NCI-H748 (cell line): ENCODE results near the gene SPOCK2.
A peak's percentile ranks its signal among the peaks of the same experiment; 100 is the strongest.
"Not testable (repeated sequence)": the region's sequence is repeated elsewhere in the genome, so short reads cannot be mapped to it uniquely, and the experiment has no call there.

Experiments
- DNase-seq: peaks from one replicate; lab custom pipeline; 2025; ENCODE audit not compliant: unreplicated experiment; lab: John Stamatoyannopoulos, UW

Gene SPOCK2, protein sequence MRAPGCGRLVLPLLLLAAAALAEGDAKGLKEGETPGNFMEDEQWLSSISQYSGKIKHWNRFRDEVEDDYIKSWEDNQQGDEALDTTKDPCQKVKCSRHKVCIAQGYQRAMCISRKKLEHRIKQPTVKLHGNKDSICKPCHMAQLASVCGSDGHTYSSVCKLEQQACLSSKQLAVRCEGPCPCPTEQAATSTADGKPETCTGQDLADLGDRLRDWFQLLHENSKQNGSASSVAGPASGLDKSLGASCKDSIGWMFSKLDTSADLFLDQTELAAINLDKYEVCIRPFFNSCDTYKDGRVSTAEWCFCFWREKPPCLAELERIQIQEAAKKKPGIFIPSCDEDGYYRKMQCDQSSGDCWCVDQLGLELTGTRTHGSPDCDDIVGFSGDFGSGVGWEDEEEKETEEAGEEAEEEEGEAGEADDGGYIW

DNA sequence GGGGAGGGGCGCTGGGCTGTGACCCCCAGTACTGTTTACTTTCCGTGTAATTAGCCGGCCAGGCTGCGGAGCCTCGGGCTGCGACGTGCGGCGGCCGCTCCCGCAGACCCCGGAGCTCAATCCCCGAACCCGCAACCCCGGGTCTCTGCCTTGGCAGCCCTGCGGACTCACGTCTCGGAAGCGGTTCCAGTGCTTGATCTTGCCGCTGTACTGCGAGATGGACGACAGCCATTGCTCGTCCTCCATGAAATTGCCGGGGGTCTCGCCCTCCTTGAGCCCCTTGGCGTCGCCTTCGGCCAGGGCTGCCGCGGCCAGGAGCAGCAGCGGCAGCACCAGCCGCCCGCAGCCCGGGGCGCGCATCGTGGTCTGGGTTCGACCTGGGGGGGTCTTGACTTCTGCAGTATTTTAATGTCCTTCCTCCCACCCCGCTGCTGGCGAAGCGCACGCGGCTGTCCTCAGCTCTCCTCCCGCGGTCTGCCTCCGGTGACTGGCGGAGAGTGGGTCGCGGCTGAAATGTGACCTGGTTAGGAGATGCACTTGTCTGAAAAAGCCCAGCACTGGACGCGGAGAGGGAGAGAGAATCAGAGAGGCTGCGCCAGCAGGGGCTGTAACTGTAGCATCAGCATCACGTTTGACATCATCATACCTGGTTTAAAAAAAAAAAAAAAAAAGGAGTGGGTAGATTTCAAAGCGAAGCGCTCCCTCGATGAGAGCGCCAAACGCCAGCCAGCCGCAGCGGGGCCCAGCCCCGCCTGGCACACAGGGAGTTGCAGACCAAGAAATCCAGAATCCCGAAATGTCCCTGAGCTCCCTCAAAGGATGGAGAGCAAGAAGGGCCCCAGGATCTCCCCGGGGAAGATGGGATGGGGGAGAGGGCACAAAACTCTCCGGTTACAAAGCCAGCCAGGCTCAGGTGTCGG is at the start of gene SPOCK2:
Gene SPOCK2 (minus strand): TSS at position 583 of the 920 bp plus-strand sequence. CDS start 223 bp downstream, at position 360.
- peak; percentile 58 for DNase-seq

DNA sequence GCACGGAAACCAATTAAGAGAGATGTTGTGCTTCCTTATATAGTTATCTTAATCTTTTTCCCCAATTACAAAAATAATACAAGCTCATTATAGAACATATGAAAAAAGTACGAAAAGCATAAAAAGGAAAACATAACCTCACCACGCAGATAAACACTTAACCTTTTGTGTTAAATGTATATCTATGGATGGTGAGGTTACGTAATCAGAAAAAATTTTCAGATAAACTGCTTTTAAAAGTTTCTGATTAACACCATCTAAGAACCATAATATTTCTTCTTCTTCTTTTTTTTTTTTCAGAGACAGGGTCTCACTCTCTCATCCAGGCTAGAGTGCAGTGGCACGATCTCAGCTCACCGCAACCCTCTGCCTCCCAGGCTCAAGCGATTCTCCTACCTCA is 49.2 kb upstream of the SPOCK2 start:
- DNase-seq: no peak

DNA sequence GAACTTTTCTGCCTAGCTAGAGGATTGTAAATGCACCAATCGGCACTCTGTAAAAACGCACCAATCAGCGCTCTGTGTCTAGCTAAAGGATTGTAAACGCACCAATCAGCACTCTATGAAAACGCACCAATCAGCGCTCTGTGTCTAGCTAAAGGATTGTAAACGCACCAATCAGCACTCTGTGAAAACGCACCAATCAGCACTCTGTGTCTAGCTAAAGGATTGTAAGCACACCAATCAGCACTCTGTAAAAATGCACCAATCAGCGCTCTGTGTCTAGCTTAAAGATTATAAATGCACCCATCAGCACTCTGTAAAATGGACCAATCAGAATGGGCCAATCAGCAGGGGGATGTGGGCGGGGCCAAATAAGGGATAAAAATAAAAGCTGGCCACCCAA is 47.9 kb upstream of the SPOCK2 start:
- DNase-seq: not testable (repeated sequence)

DNA sequence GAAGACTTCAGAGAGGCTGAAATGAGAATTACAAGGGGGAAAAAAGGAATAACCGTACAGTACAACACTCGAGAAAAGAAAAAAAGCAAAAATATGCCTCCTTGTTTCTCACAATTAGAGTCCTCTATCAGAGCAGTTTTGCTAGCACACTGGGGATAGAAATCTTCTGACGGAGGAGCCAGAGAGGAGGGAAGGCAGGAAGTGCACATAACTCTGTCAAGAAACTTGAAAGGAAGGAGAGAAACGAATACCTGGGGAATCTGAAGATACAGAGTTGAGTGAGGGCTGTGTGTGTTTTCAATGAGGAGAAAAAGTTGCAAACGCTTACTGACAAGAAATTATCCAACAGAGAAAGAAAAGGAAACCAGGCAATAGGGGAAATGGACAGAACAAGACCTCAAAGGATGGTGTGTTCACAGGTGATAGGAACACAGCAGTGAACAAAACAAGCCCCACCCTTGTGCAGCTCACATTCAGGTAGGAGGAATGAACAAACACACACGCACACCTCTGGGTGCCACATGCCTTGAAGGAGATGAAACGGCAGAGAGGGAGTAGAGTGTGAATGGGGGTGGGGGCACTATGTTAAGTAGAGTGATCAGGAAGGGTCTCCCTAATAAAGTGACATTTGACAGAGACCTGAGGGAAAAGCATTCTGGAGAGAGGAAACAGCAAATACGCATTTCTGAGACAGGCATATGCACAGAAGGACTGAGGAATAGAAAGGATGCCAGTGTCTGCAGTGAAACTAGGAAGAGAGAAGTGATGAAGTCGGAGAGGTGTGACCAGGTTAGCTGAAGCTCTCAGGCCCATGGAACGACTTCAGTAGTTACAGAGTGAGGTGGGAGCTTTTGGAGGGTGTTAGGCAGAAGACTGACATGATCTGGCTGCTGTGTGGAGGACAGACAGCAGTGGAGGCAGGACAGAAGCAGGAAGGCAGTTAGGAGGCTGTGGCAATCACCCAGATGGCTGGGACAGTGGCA is 46.7 kb upstream of the SPOCK2 start:
- DNase-seq: no peak

DNA sequence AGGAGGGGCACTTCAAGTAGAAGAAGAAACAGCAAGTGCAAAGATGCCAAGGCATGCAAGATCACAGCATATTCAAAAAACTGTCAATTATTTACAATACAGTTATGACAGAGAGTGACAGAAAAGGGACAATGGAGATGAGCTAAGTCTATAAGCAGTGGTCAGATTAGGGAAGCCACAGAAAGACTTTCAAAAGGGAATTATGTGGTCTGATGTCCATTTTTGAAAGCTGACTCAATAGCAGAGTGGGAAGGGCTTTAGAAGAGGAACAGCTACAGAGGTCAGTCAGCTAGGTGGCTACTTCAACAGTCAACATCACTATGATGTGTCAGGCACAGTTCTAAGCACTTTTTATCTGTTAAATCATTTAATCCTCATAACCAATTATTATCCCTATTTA is 45.2 kb upstream of the SPOCK2 start:
- no peak for DNase-seq

DNA sequence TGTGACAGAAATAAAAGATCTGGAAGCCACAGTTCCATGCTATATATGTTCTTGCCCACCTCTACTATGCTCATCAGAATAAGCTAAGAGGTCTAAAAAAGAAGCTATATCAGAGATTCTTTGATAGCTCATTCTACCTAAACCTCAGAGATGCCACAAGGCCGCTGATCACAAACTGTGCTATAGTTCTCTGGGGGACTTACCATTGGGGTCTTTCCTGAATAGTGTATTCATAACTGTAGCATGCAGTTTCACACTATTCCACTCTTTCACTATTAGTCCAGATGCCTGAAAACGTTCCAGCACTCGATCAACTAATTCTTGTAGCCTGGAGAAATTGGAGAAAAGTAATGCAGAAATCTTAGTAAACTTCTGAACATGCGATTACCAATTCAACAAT is 44.5 kb upstream of the SPOCK2 start:
- no peak for DNase-seq

DNA sequence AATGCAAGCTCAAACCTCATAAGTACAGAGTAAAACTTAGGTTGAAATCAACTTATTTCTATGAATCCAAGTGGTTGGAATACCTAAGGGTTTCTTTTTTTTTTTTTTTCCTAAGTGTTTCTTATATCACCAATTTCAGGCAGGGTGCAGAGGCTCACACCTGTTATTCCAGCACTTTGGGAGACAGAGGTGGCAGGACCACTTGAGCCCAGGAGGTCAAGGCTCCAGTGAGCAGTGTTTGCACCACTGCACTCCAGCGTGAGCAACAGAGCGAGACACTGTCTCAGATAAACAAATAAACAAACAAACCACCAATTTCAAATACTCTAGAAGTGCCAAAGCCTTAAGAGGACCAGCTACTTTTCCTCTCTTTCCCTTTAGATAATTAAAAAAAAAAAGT is 39.2 kb upstream of the SPOCK2 start:
- DNase-seq: no peak

DNA sequence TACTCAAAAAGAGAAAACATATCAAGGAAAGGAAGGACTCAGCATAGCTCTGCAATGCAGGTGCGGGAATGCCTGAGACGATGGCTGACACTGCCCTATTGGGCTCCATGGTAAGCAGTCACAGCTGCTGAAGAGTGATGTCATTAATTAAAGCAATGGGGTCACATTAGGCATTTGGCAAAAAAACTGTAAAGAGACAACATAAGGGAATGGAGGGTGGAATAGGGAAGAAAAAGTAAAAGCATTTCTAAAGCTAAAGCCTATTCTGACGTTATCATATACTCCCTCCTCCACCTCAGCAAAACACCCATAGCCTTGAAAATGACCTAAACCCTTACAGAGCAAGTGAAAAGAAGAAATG is 38.5 kb upstream of the SPOCK2 start:
- DNase-seq: no peak

DNA sequence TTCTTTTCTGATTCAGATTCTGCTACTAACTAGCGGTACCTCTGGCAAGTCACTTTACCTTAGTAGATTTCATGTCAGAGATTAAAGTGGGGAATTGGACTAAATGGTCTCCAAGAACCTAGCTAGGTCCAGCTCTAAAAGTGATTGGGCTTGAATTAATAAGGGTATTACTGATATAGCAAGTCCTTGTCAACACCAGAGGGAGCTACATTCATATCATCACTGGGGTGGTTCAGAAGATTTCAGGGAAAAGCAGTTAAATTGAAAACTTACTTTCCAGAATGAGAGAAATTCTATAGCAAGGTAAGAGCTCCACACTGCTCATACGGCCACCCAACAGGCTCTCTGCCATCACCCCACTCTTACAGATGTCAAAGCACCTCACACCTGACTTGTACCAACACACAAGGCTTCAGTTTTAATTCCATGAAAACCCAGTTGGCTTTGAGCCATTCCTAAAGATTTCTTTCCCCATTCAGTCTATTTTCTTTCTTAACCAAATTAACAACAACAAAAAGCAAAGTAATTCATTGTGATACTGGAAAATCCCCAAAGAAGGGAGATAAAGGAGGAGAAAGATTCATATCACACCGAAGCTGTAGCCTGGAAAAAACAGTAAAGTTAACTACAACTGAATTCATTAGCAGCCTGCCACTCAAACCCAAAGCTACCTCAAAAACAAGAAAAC is 38.0 kb upstream of the SPOCK2 start:
- DNase-seq: peak; percentile 22

DNA sequence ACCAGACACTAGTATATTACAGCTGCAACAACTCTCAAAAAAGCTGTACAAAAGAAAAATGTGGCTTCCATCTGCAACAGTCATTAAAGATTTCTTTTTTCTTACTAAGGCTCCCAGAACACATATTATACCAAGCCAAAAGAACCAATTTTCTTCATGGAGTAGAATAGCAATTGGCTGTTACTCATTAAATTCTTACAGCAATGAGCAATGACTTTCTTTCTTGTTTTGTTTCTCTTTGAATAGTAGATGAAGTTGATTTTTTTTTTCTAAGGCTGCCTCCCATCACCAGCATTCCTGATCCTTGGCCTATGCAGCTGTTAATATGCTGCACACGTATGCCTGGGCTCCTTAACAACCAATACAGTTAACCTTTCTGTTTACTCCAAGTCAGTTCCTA is 36.6 kb upstream of the SPOCK2 start:
- no peak for DNase-seq

DNA sequence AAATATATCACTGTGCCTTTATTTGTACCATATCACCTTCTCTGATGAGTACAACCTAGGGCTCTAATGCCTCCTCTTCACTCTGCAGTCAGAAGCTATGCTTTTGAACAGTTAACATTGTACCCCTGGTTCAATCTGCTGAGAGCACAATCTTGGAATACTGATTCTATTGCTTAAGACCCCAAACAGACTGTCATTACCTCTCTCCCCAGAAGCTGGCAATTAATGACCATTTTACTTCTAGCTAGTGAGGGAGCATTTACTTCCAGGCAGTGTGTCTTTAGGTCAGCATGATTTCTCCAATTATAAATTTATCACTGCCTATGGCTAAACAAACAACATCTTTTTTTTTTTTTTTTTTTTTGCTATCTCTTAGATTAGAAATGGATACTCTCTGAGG is 36.0 kb upstream of the SPOCK2 start:
- DNase-seq: no peak

DNA sequence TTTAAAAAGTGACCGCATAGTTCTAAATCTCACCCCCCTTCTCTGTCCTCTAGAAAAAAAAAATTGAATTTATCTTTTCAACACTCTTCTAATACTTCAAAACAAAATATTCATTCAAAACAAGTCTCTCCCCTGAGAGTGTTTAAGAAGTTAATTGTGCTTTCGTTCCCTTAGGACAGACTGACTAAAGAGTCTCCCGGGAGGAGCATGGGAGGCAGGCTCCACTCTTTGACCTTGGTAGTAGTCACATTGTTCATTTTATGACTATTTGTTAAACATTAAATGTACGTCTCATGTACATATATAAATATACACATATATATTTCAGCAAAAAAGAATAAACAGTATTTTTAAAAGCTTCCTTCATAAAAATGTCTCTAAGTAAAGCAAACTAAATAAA is 35.3 kb upstream of the SPOCK2 start:
- DNase-seq: no peak

DNA sequence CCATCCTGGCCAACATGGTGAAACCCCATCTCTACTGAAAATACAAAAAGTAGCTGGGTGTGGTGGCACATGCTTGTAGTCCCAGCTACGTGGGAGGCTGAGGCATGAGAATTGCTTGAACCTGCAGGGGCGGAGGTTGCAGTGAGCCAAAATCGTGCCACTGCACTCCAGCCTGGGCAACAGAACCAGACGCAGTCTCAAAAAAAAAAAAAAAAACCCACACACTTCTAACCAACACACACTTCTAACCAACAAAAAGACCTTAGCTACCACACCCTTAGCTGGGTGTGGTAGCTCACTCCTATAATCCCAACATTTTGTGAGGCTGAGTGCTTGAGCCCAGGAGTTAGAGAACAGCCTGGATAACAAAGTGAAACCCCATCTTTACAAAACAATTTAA is 33.9 kb upstream of the SPOCK2 start:
- DNase-seq: no peak

DNA sequence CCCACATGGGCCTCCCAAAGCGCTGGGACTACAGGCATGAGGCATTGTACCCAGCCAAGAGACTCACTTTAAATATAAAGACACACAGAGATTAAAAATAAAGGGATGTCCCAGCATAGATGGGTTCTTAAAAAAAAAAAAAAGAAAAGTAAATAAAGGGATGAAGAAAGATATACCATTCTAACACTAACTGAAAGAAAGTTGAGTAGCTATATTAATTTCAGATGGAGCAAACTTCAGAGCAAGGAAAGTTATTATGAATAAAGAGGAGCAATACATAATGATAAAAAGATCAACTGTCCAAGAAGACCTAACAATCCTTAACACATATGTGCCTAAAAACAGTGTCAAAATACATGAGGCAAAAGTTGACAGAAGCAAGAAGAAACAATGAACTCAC is 33.0 kb upstream of the SPOCK2 start:
- DNase-seq: no peak

DNA sequence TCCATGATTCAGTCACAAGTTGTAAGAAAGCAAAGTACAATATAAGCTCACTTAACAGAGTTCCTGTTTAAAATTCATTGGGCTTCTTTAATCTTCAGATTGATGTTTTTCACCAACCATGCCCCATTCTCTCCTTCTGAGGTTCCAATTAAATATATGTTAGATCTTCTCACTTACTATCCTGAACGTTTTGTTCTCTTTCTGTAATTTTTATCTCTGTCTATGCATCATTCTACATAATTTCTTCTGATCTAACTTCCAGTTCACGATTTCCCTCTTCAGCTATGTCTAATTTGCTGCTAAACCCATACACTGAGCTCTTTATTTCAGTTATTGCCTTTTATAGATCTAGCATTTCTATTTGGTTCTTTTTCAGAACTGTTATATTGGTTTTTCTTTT is 28.0 kb upstream of the SPOCK2 start:
- DNase-seq: no peak

DNA sequence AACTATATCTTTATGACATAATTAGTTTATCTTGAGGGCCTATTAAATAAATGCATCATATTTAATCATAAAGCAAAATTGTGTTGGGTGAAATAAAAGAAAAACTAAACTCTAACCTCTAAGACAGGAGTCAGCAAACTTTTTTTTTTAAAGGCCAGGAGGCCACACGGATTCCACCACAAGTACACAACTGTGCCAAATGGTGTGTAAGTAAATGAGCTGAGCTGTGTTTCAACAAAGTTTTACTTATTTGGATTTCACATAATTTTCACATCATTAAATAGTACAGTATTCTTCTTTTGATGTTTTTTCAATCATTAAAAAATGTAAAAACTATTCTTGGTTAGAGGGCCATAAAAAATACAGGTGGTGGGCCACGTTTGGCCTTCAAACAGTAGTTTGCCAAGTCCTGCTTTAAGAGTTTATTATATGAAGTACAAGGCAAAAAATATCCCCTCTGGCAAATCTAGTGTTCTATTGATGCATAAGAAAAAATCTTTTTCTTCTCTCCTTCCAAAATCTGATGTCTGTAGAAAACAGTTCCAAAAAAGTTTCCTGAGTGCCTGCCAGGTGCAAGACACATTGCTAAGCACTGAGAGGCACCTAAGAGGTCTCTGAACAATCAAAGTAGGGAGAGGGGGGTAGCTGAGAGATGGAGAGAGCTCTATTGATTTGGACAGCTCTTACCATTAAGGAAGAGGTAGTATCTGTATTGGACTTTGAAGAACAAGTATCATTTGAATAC is 26.5 kb upstream of the SPOCK2 start:
- DNase-seq: no peak

DNA sequence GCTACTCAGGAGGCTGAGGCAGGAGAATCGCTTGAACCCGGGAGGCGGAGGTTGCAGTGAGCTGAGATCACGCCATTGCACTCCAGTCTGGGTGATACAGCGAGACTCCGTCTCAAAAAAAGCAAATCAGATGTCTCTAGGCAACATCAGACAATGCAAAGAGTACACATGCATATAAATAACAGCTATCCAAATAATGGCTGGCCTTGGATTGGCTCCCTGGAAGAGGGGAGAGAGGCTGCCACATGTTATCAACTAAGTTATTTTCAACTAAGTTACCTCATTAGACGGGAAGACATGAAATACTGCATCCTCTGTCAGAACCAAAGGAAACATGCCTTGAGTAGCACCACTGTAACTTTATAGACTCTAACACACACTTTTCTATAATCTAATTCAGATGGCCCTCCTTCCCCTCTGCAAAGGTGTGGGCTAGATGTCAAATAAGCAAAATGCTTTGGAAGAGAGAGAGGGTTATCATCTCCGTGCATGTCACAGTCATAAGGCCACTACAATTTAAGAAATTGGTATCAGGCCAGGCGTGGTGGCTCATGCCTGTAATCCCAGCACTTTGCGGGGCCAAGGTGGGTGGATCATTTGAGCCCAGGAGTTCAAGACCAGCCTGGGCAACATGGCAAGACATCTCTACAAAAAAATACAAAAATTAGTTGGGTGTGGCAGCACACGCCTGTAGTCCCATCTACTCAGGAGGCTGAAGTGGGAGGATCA is 22.5 kb upstream of the SPOCK2 start:
- DNase-seq: no peak

DNA sequence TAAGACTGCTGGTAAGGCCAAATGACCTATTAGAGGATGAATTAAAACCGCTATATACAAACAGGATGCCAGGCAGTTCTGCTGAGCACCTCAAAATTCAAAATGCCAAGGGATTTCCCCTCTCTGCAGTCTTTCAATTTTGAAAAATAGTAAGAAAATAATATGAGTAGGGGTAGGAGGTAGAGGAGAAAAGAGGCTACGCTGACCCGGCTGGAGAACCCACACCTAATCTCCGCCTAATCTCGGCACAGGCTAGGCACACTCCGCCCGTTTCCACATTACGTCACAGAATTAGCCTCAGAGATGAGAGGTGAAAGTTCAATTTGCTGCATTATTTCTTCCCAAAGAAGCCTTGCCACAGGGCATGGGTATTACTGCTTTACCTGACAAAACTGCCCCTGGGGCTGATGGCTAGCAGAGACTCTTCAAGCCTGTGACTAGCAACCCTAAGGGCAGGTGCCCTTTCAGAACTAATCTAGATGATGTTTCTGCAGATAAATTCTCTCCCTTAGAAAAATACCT is 21.3 kb upstream of the SPOCK2 start:
- DNase-seq: no peak
